Measurements from ENCODE around the gene MSH3.

DNA sequence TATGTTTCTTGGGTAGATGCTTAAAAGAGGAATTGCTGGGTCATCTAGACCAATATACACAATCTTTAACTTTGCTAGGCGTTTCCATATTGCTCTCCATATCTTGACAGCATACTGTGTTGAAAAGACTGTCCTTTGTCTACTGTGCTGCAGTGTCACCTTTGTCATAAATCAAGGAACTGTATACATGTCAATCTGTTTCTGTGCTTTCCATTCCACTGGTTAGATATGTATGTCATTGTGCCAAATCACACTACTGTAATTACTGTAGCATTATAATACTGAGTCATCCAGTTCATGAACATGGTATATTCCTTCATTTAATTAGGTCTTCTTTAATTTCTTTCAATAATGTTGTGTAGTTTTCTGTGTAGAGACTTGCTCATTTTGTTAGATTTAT is 156.0 kb downstream of the MSH3 start:
- TF ChIP-seq EZH2 (IDR thresholded peaks at IDR 0.05; ENCODE audit: low read depth, low read length, severe bottlenecking): no peak
- no peak for TF ChIP-seq SAP30 (IDR thresholded peaks at IDR 0.05; ENCODE audit: insufficient read depth, insufficient replicate concordance, low read length)
- no peak for TF ChIP-seq RAD21 (IDR thresholded peaks at IDR 0.05 in 1 of 2, conservative IDR thresholded peaks at IDR 0.05 in 1 of 2; ENCODE audit: low read depth in 2 of 2, low read length in 2 of 2)
- TF ChIP-seq POLR2AphosphoS5 (IDR thresholded peaks at IDR 0.05; ENCODE audit: low read depth, low read length): no peak
- no peak for TF ChIP-seq HDAC6 (IDR thresholded peaks at IDR 0.05; ENCODE audit: low read depth, low read length)
- TF ChIP-seq, protein P1, sequence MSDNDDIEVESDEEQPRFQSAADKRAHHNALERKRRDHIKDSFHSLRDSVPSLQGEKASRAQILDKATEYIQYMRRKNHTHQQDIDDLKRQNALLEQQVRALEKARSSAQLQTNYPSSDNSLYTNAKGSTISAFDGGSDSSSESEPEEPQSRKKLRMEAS (IDR thresholded peaks at IDR 0.05): no peak

Data from H1 (cell line).